K562 (cell line): Measurements from ENCODE around the gene SLC15A5. TPM values are rescaled to one million over a fixed set of nuclear protein-coding genes. Genes with fewer than 3 reads are reported as not detected.

Source experiments
- ATAC-seq: fragments of 200-7000 bp; cut with Tn5 transposase; 3 replicates; pipeline ENCODE4 v1.9.1; 2020; ENCODE audit warnings: moderate library complexity
- BruUV-seq: library from RNA; stranded (reverse); fragments of 400-500 nt; replicated peaks from 2 replicates; lab custom pipeline; 2021; lab: Mats Ljungman, UMichigan
- CTCF ChIA-PET: fragments of 300-600 bp; formaldehyde crosslinking; extraction: SDS; loops from one replicate; lab custom pipeline; 2021; ENCODE audit warnings: low intra/inter-chr PET ratio; lab: Yijun Ruan, JAX
- POLR2A ChIA-PET: fragments of 300-600, 350-650 bp; sonication (Branson Sonifier 250); formaldehyde crosslinking; extraction: SDS; loops from one replicate; lab custom pipeline; 2021; ENCODE audit warnings: antibody characterized with exemption, inconsistent platforms; lab: Yijun Ruan, JAX
- DNase-seq, 4 experiments: peaks; one replicate each; pipeline versions ENCODE4 v3.0.0 to v3.0.0-alpha.2; 2011 to 2018; ENCODE audit warnings: low spot score in 3 of 4, mixed read lengths in 3 of 4; ENCODE audit errors: extremely low read depth in 1 of 4
- FAIRE-seq: peaks from 2 replicates; lab custom pipeline; 2011; peaks lifted over from hg19 to GRCh38; lab: Jason Lieb, UNC
- H2AFZ ChIP-seq: 2 replicates; pipeline ENCODE4 v1.6.0; 2011; ENCODE audit warnings: low read depth, low read length, control low read depth, inconsistent platforms
- H3K27ac ChIP-seq: fragments of 200-600 bp; 3 replicates; pipeline ENCODE4 v1.8.0; 2011; ENCODE audit warnings: low read depth, mild to moderate bottlenecking, control low read depth, inconsistent platforms, low read length, moderate library complexity, mixed read lengths; ENCODE audit errors: extremely low read depth
- H3K27me3 ChIP-seq, 2 experiments: fragments of 300-600 bp in 1 of 2; 2 replicates in 1 of 2; 3 replicates in 1 of 2; pipeline versions ENCODE4 v1.6.0 to v1.8.0; 2011; ENCODE audit warnings: inconsistent platforms in 2 of 2, low read length in 2 of 2, mild to moderate bottlenecking in 1 of 2, mixed read lengths in 1 of 2, moderate library complexity in 1 of 2; ENCODE audit not compliant: control insufficient read depth in 2 of 2, insufficient read depth in 2 of 2
- H3K36me3 ChIP-seq: fragments of 300-600 bp; 3 replicates; pipeline ENCODE4 v1.8.0; 2011; ENCODE audit warnings: mild to moderate bottlenecking, low read length, inconsistent platforms; ENCODE audit not compliant: control insufficient read depth, insufficient read depth
- H3K4me1 ChIP-seq, 2 experiments: fragments of 200-600 bp in 1 of 2; replicated peaks in 1 of 2; 2 replicates in 1 of 2; 3 replicates in 1 of 2; pipeline versions ENCODE4 v1.5.1 to v1.8.0; 2011; ENCODE audit warnings: inconsistent platforms in 2 of 2, low read length in 2 of 2, mild to moderate bottlenecking in 1 of 2, mixed read lengths in 1 of 2, moderate library complexity in 1 of 2; ENCODE audit not compliant: control insufficient read depth in 2 of 2, insufficient read depth in 2 of 2
- H3K4me2 ChIP-seq: 2 replicates; pipeline ENCODE4 v1.6.1; 2011; ENCODE audit warnings: low read length, control low read depth, inconsistent platforms, mixed read lengths; ENCODE audit not compliant: insufficient read depth
- H3K4me3 ChIP-seq: fragments of 200-600 bp; sonication (generic), shearing (Covaris generic); 2 replicates; pipeline ENCODE4 v1.5.1; 2016; ENCODE audit warnings: control low read depth, inconsistent platforms
- H3K79me2 ChIP-seq: fragments of 200-600 bp; 3 replicates; pipeline ENCODE4 v1.8.0; 2011; ENCODE audit warnings: low read length, inconsistent platforms; ENCODE audit not compliant: control insufficient read depth, insufficient read depth
- H3K9ac ChIP-seq, 2 experiments: 2 replicates each; pipeline versions ENCODE4 v1.6.0 to v1.6.1; 2011; ENCODE audit warnings: low read depth in 2 of 2, low read length in 2 of 2, control low read depth in 1 of 2, inconsistent platforms in 1 of 2, mild to moderate bottlenecking in 1 of 2, mixed read lengths in 1 of 2; ENCODE audit not compliant: insufficient read depth in 1 of 2
- H3K9me1 ChIP-seq: one replicate; pipeline ENCODE4 v1.6.0; 2011; ENCODE audit warnings: inconsistent platforms, mild to moderate bottlenecking, low read length, moderate library complexity; ENCODE audit not compliant: control insufficient read depth, insufficient read depth
- H3K9me3 ChIP-seq: replicated peaks from 2 replicates; pipeline ENCODE4 v1.5.1; 2011; ENCODE audit warnings: low read depth, low read length, inconsistent platforms; ENCODE audit not compliant: control insufficient read depth, insufficient read depth
- H4K20me1 ChIP-seq: replicated peaks from 2 replicates; pipeline ENCODE4 v1.6.1; 2011; ENCODE audit warnings: low read length, inconsistent platforms, mixed read lengths; ENCODE audit not compliant: control insufficient read depth, insufficient read depth
- CBFB ChIP-seq: sonication (generic); formaldehyde crosslinking; IDR thresholded peaks from 2 replicates; pipeline ENCODE4 v1.4.0; 2020; ENCODE audit warnings: mild to moderate bottlenecking, missing genetic modification reagents
- E2F8 ChIP-seq: fragments of 450-650 bp; IDR thresholded peaks from 2 replicates; pipeline ENCODE4 v1.7.1; 2018; ENCODE audit warnings: mild to moderate bottlenecking, low read depth; ENCODE audit not compliant: partially characterized antibody
- FOXJ2 ChIP-seq: fragments of 200-800 bp; sonication (Bioruptor generic); IDR thresholded peaks from 2 replicates; pipeline ENCODE4 v1.6.1; 2016; ENCODE audit warnings: missing genetic modification characterization, missing compliant biosample characterization
- FOXM1 ChIP-seq, 2 experiments: fragments of 450-650 bp in 1 of 2; sonication (generic) in 1 of 2; formaldehyde crosslinking in 1 of 2; IDR thresholded peaks; 2 replicates each; pipeline versions ENCODE4 v1.6.1 to v1.9.0; 2017 to 2022; ENCODE audit warnings: low read depth in 2 of 2, mild to moderate bottlenecking in 2 of 2, missing genetic modification reagents in 1 of 2, moderate library complexity in 1 of 2
- KLF1 ChIP-seq: fragments of 450-650 bp; IDR thresholded peaks from 2 replicates; pipeline ENCODE4 v1.6.1; 2016; ENCODE audit warnings: missing genetic modification characterization, missing compliant biosample characterization
- MBD1 ChIP-seq: fragments of 250-450 bp; sonication (Bioruptor Pico); IDR thresholded peaks from 2 replicates; pipeline ENCODE4 v1.8.0; 2022; ENCODE audit warnings: inconsistent platforms
- NEUROD1 ChIP-seq: fragments of 150-350 bp; IDR thresholded peaks from 2 replicates; pipeline ENCODE4 v1.6.1; 2014; ENCODE audit warnings: borderline replicate concordance, low read length, low read depth; ENCODE audit not compliant: partially characterized antibody
- POLR2AphosphoS5 ChIP-seq: IDR thresholded peaks from 2 replicates; pipeline ENCODE4 v1.6.1; 2011; ENCODE audit warnings: mild to moderate bottlenecking, low read depth, low read length, moderate library complexity; ENCODE audit not compliant: control insufficient read depth, insufficient read depth
- SETDB1 ChIP-seq: IDR thresholded peaks from one replicate; pipeline ENCODE4 v1.6.1; 2012; ENCODE audit warnings: low read length, control low read depth, inconsistent platforms
- SMARCE1 ChIP-seq: fragments of 450-650 bp; IDR thresholded peaks from 2 replicates; pipeline ENCODE4 v1.7.1; 2016; ENCODE audit warnings: mild to moderate bottlenecking
- STAT6 ChIP-seq: sonication (generic); formaldehyde crosslinking; IDR thresholded peaks from 2 replicates; pipeline ENCODE4 v1.8.1; 2023; ENCODE audit warnings: mild to moderate bottlenecking, missing genetic modification reagents
- THRA ChIP-seq: fragments of 450-650 bp; IDR thresholded peaks from 2 replicates; pipeline ENCODE4 v1.6.1; 2017; ENCODE audit warnings: mild to moderate bottlenecking, moderate library complexity
- ZBTB12 ChIP-seq: fragments of 250-450 bp; sonication (Bioruptor Pico); IDR thresholded peaks from 2 replicates; pipeline ENCODE4 v1.4.0; 2020
- ZC3H8 ChIP-seq: fragments of 450-650 bp; IDR thresholded peaks from 2 replicates; pipeline ENCODE4 v1.6.1; 2017
- in situ Hi-C: fragments of 300-500 bp; cut with MboI; formaldehyde crosslinking; loops from 4 replicates; pipeline ENCODE4 v1.15.0; 2018; ENCODE audit warnings: inconsistent platforms, mixed read lengths
- intact Hi-C: fragments of 100-400 bp; cut with micrococcal nuclease; formaldehyde crosslinking; loops from 2 replicates; pipeline ENCODE4 v1.14.2; 2022
- polyA plus RNA-seq, 8 experiments: library from polyadenylated mRNA; depleted of rRNA in 4 of 8; stranded (reverse) in 5 of 8; unstranded in 3 of 8; fragments of >200 nt; fragmentation: Nextera tagmentation in 2 of 8; fragmentation: Illumina TruSeq in 1 of 8; extraction: Ambion mirVana in 2 of 8; extraction: Trizol in 1 of 8; gene quantifications; 2 replicates each; pipeline versions ENCODE4 v1.2.1 to v1.2.3, GENCODE V29; 2011 to 2014; ENCODE audit warnings: inconsistent platforms in 1 of 8, missing spikeins in 1 of 8
- total RNA-seq, 7 experiments: library from RNA; depleted of rRNA in 6 of 7; stranded (reverse); fragments of >200 nt in 6 of 7; fragmentation: Illumina TruSeq in 2 of 7; extraction: Trizol in 2 of 7; gene quantifications; 2 replicates each; pipeline versions ENCODE4 v1.2.1 to v1.2.3, GENCODE V29; 2011 to 2021; ENCODE audit warnings: low replicate concordance in 1 of 7

The SLC15A5 gene
- total and polyA plus RNA-seq, 9 of the 15 experiments (the other 6 are each of a cell fraction or from before 2014, with no cell fraction given) = not detected

GRCh38 chr12:16220120-16220519 lies 57.4 kb downstream of the SLC15A5 start:
- Histone ChIP-seq H3K79me2 (no peaks in the 10 kb centered on the region), H3K9ac (no peak overlapping the region), H3K27me3 (no peaks in the 10 kb centered on the region), H3K27ac (no peak overlapping the region), H4K20me1 (no peaks in the 10 kb centered on the region), H3K36me3 (no peaks in the 10 kb centered on the region), H3K9me1 (no peaks in the 10 kb centered on the region), H3K9me3 (no peaks in the 10 kb centered on the region), H3K4me1 (no peaks in the 10 kb centered on the region), H3K4me2 (no peak overlapping the region), H3K4me3 (no peak overlapping the region), H2AFZ (no peak overlapping the region)
- DNase-seq = no peak
- ChIA-PET CTCF (no interaction called here), POLR2A (no interaction called here)
- no TSS peak for BruUV-seq
- FAIRE-seq = no peak
- no peak for ATAC-seq
- intact Hi-C loops = no loop called here
- in situ Hi-C loops = no loop called here
- TF ChIP-seq SMARCE1 (no peak), NEUROD1 (no peak), SETDB1 (no peak), FOXM1 (IDR thresholded peaks at IDR 0.05; ENCODE audit: low read depth) (no peak), FOXM1 (CRISPR knock-in tag; IDR thresholded peaks at IDR 0.05; ENCODE audit: low read depth) (no peak), FOXJ2 (tag) (no peak), THRA (no peak), KLF1 (tag) (no peak), ZC3H8 (no peak), STAT6 (no peak), POLR2AphosphoS5 (no peak), E2F8 (no peak), MBD1 (CRISPR knock-in tag) (no peak), ZBTB12 (CRISPR knock-in tag) (no peak), CBFB (CRISPR knock-in tag) (no peak)
